GM12878 (cell line): ENCODE results near the gene CA9. TPM values are rescaled to one million over a fixed set of nuclear protein-coding genes. Genes with fewer than 3 reads are reported as not detected.

Experiments
- CBX3 ChIP-seq: fragments of 200-600 bp; sonication (generic); IDR thresholded peaks from 2 replicates; pipeline ENCODE4 v1.6.1; 2016; ENCODE audit warnings: low read depth, borderline replicate concordance
- ESRRA ChIP-seq: IDR thresholded peaks from 2 replicates; pipeline ENCODE4 v1.6.1; 2012; ENCODE audit warnings: mild to moderate bottlenecking, low read length, improper control_type of control experiment
- MYB ChIP-seq: fragments of 150-350 bp; IDR thresholded peaks from 2 replicates; pipeline ENCODE4 v1.6.1; 2014; ENCODE audit warnings: mild to moderate bottlenecking, low read depth, low read length, borderline replicate concordance
- NFIC ChIP-seq: IDR thresholded peaks from 2 replicates; pipeline ENCODE4 v1.6.1; 2012; ENCODE audit warnings: low read depth, mild to moderate bottlenecking, inconsistent platforms, low read length, moderate library complexity
- SIN3A ChIP-seq: IDR thresholded peaks from 2 replicates; pipeline ENCODE4 v1.6.1; 2012; ENCODE audit warnings: low read depth, low read length, improper control_type of control experiment
- SUPT20H ChIP-seq: IDR thresholded peaks from 2 replicates; pipeline ENCODE4 v1.6.1; 2011; ENCODE audit warnings: low read depth, mild to moderate bottlenecking, low read length, moderate library complexity, borderline replicate concordance; ENCODE audit not compliant: control insufficient read depth
- TCF7 ChIP-seq: IDR thresholded peaks from 2 replicates; pipeline ENCODE4 v1.6.1; 2014; ENCODE audit warnings: antibody characterized with exemption, borderline replicate concordance
- polyA plus RNA-seq, 11 experiments: library from polyadenylated mRNA; depleted of rRNA in 4 of 11; unstranded in 6 of 11; stranded (reverse) in 5 of 11; fragments of >200 nt; fragmentation: Nextera tagmentation in 4 of 11; fragmentation: Illumina TruSeq in 1 of 11; extraction: Ambion mirVana in 4 of 11; extraction: Trizol in 1 of 11; gene quantifications; 1 replicate in 1 of 11; 2 replicates in 10 of 11; pipeline versions ENCODE4 v1.2.1 to v1.2.3, GENCODE V29; 2011 to 2016; ENCODE audit warnings: inconsistent platforms in 2 of 11, missing spikeins in 2 of 11, low read depth in 1 of 11
- total RNA-seq, 4 experiments: library from RNA; depleted of rRNA in 3 of 4; stranded (reverse); fragments of >200 nt in 3 of 4; fragmentation: Illumina TruSeq in 1 of 4; extraction: Trizol in 1 of 4; gene quantifications; 2 replicates each; pipeline versions ENCODE4 v1.2.1 to v1.2.3, GENCODE V29; 2013 to 2021
- TF ChIP-seq, protein P1 (sequence below): fragments of 150-350 bp; IDR thresholded peaks from 2 replicates; pipeline ENCODE4 v1.6.1; 2016; ENCODE audit warnings: low read depth, low read length
- TF ChIP-seq, protein P2 (sequence below): IDR thresholded peaks from 2 replicates; pipeline ENCODE4 v1.6.1; 2011; ENCODE audit warnings: low read depth, mild to moderate bottlenecking, low read length, moderate library complexity, borderline replicate concordance; ENCODE audit errors: extremely low read depth
- TF ChIP-seq, protein P3 (sequence below): IDR thresholded peaks from 2 replicates; pipeline ENCODE4 v1.6.1; 2011; ENCODE audit warnings: low read depth, low read length, improper control_type of control experiment, borderline replicate concordance
- TF ChIP-seq, protein P4 (sequence below): IDR thresholded peaks from 2 replicates; pipeline ENCODE4 v1.6.1; 2011; ENCODE audit warnings: borderline replicate concordance, low read depth, mild to moderate bottlenecking, moderate library complexity, mixed read lengths, low read length; ENCODE audit not compliant: insufficient read depth; ENCODE audit errors: extremely low read length
- TF ChIP-seq, protein P5 (sequence below): fragments of 150-350 bp; IDR thresholded peaks from 2 replicates; pipeline ENCODE4 v1.6.1; 2014; ENCODE audit warnings: mild to moderate bottlenecking, low read depth, low read length
- TF ChIP-seq, protein P6 (sequence below): fragments of 450-650 bp; IDR thresholded peaks from 2 replicates; pipeline ENCODE4 v1.6.1; 2014; ENCODE audit warnings: mild to moderate bottlenecking

The CA9 gene
- total and polyA plus RNA-seq, 10 of the 15 experiments (the other 5 are each of a cell fraction or from before 2014, with no cell fraction given), result 0.53 to 6.6 (median 1.2) TPM

DNA sequence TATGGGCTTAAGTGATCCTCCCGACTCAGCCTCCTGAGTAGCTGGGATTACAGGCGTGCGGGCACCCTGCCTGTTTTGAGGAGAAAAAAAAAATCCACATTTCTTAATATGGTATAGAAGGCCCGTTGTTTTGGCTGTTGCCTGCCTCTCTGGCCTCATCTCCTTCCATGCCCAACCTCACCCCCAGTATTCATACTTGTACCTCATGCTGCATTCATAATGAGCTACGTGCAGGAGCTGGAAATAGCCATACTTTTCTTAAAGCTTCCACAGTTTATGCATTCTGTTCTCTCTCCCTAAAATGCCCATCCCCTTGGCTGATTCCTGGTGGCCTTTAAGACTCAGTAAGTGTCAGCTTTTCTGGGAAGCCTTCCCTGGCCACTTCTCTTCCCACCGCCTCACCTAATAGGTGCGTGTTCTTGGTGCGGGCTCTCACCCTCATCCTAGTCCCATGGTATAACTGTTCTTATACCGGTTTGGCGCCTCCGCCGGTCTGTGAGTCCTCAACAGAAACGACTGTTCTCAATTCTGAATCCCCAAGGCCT, 18.1 kb downstream of the CA9 start (continued):
- TF ChIP-seq, protein P1, sequence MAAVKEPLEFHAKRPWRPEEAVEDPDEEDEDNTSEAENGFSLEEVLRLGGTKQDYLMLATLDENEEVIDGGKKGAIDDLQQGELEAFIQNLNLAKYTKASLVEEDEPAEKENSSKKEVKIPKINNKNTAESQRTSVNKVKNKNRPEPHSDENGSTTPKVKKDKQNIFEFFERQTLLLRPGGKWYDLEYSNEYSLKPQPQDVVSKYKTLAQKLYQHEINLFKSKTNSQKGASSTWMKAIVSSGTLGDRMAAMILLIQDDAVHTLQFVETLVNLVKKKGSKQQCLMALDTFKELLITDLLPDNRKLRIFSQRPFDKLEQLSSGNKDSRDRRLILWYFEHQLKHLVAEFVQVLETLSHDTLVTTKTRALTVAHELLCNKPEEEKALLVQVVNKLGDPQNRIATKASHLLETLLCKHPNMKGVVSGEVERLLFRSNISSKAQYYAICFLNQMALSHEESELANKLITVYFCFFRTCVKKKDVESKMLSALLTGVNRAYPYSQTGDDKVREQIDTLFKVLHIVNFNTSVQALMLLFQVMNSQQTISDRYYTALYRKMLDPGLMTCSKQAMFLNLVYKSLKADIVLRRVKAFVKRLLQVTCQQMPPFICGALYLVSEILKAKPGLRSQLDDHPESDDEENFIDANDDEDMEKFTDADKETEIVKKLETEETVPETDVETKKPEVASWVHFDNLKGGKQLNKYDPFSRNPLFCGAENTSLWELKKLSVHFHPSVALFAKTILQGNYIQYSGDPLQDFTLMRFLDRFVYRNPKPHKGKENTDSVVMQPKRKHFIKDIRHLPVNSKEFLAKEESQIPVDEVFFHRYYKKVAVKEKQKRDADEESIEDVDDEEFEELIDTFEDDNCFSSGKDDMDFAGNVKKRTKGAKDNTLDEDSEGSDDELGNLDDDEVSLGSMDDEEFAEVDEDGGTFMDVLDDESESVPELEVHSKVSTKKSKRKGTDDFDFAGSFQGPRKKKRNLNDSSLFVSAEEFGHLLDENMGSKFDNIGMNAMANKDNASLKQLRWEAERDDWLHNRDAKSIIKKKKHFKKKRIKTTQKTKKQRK, result no peak
- TF ChIP-seq CBX3, result no peak
- TF ChIP-seq TCF7, result no peak
- TF ChIP-seq, protein P2, sequence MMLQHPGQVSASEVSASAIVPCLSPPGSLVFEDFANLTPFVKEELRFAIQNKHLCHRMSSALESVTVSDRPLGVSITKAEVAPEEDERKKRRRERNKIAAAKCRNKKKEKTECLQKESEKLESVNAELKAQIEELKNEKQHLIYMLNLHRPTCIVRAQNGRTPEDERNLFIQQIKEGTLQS, result no peak
- no peak for TF ChIP-seq NFIC
- TF ChIP-seq, protein P3, sequence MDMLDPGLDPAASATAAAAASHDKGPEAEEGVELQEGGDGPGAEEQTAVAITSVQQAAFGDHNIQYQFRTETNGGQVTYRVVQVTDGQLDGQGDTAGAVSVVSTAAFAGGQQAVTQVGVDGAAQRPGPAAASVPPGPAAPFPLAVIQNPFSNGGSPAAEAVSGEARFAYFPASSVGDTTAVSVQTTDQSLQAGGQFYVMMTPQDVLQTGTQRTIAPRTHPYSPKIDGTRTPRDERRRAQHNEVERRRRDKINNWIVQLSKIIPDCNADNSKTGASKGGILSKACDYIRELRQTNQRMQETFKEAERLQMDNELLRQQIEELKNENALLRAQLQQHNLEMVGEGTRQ, result no peak
- TF ChIP-seq SUPT20H, result no peak
- TF ChIP-seq, protein P4, sequence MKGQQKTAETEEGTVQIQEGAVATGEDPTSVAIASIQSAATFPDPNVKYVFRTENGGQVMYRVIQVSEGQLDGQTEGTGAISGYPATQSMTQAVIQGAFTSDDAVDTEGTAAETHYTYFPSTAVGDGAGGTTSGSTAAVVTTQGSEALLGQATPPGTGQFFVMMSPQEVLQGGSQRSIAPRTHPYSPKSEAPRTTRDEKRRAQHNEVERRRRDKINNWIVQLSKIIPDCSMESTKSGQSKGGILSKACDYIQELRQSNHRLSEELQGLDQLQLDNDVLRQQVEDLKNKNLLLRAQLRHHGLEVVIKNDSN, result no peak
- TF ChIP-seq ESRRA, result no peak
- TF ChIP-seq, protein P5, sequence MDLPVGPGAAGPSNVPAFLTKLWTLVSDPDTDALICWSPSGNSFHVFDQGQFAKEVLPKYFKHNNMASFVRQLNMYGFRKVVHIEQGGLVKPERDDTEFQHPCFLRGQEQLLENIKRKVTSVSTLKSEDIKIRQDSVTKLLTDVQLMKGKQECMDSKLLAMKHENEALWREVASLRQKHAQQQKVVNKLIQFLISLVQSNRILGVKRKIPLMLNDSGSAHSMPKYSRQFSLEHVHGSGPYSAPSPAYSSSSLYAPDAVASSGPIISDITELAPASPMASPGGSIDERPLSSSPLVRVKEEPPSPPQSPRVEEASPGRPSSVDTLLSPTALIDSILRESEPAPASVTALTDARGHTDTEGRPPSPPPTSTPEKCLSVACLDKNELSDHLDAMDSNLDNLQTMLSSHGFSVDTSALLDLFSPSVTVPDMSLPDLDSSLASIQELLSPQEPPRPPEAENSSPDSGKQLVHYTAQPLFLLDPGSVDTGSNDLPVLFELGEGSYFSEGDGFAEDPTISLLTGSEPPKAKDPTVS, result no peak
- no peak for TF ChIP-seq MYB
- TF ChIP-seq, protein P6, sequence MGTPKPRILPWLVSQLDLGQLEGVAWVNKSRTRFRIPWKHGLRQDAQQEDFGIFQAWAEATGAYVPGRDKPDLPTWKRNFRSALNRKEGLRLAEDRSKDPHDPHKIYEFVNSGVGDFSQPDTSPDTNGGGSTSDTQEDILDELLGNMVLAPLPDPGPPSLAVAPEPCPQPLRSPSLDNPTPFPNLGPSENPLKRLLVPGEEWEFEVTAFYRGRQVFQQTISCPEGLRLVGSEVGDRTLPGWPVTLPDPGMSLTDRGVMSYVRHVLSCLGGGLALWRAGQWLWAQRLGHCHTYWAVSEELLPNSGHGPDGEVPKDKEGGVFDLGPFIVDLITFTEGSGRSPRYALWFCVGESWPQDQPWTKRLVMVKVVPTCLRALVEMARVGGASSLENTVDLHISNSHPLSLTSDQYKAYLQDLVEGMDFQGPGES, result no peak
- TF ChIP-seq SIN3A, result no peak
